ENCODE measurements around the gene TMEFF1.
"Not testable (repeated sequence)": the region's sequence is repeated elsewhere in the genome, so short reads cannot be mapped to it uniquely, and the experiment has no call there.

Gene TMEFF1

GRCh38 chr9:100472788-100473275 lies at the start of gene TMEFF1:
TMEFF1 (plus strand) TSS chr9:100473149; CDS start chr9:100473545, 396 bp downstream.
- DNase-seq (ENCODE audit: low read depth in 2 of 2), result peak; percentile 27 to 28

DNA sequence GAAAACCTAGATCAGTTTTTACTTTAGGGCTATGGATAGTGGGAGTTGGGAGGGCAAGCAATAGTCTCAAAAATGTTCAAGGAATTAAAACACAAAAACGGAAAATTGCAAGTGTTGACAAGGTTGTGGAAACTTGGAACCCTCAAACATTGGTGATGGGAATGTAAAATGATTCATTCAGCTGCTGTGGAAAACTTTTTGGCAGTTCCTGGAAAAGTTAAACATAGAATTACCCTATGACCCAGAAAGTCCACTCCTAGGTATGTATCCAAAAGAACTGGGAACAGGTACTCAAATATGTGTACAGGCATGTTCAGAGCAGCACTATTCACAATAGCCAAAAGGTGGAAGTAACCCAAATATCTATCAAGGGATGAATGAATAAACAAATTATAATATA lies 47.2 kb upstream of the TMEFF1 start:
- no peak for DNase-seq (ENCODE audit: low read depth in 2 of 2)

DNA sequence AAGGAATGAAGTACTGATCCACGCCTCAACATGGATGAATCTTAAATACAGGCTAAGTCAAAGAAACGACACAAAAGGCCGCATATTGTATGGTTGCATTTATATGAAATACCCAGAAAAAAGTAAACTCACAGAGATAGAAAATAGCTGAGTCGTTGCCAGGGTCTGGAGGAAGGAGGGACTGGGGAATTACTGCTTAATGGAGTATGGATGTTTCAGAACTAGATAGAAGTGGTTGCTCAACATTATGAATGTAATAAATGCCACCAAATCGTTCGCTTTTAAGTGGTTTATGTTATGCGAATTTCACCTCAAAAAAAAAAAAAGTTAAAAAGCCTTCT lies 46.8 kb upstream of the TMEFF1 start:
- no peak for DNase-seq (ENCODE audit: low read depth in 2 of 2)

GRCh38 chr9:100426530-100427365 lies 46.2 kb upstream of the TMEFF1 start, which contains the start of gene MSANTD3:
MSANTD3 (plus strand) TSS chr9:100427143; CDS start chr9:100441939, 14,796 bp downstream.
- DNase-seq (ENCODE audit: low read depth in 2 of 2), result peak; percentile 21 to 22

DNA sequence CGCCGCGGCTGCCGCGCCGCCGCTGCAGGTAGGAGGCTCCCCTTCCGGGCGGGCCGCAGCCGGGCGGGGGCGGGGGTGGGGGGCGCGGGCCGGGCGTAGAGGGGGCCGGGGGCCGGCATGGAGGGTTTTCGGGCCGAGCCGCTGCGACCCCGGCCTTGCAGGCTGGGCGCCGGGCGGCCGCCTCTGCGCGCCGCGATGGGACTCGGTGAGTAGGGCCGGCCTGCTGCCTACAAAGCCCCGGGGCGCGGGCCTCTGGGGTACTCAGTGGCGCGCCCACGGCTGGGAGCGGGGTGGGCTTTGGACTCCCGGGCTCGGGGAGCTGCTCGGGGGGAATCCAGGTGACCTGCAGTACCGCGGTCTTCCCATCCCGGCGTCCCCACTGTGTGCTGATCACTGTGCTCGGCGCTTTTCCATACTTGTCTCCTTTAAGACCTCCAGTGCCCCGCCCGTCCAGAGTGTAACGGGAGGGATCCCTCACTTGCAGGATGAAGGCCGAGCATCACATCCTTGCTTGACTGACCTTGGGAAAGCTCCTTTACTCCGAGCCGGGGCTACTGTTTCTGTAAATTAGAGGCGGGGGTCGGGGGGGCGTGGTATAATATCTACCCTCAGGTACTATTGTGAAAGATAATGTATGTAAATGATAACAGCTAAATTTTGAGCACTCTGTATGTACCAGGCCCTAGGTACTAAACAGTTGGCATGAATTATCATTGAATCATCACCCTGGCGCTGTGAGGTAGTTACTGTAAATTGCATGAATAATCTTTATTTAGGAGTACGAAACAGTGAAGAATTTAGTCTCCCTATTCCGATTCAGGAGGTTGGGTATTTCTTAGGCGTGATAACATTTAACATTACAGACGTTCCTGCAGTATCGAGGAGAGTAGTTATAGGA lies 45.3 kb upstream of the TMEFF1 start:
- DNase-seq (ENCODE audit: low read depth in 2 of 2), result peak in 1 of 2 donors; percentile 8

- no peak for DNase-seq (ENCODE audit: low read depth in 2 of 2)
These were observed 43.9 kb upstream of the TMEFF1 start for GRCh38 chr9:100428871-100429654.

DNA sequence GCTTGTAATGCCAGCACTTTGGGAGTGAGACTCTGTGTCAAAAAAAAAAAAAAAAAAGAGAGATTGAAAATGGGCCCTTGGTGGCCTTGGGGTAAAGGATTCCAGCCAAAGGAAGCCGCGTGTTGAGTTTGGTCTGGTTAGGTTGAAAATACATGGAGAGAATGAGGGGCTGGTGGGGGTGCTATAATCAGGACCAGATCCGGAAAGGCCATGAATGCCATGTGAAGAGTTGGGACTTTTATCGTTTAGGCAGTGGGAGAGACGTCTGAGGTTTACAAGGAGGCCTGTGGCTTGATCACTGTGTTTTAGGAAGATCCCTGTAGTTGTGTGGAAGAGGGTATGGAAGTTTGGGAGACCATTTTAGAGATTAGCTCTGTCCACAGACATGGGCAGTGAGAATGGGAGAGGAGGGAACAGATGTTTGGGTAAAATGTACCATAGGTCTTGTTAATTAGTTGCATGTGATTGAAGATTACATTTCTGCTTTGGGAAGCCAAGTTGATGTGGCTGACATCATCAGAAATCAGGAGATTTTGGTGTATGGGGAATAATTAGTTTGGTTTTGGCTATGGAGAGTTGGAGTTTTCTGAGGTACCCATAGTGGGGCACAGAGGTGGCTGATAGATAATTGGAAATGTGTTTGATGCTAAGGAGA lies 42.5 kb upstream of the TMEFF1 start:
- DNase-seq (ENCODE audit: low read depth in 2 of 2), result no peak

DNA sequence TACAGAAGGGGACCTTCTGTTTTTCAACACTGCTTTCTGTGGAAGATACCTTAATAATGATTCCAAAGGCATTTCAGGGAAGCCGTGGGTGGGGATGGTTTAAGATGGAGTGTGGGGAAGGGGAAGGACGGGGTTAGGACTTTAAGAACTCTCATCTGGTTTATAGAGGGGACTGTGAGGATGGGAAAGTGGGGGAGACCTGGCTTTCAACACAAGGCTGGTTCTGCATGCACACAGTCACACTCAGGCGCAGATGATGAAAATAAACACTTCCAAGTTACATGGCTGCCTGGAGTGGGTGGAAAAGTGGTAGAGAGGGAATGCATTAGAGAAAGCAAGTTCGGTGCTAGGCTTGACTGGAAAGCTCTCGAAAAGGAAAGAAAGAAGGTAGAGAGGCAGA lies 41.1 kb upstream of the TMEFF1 start:
- no peak for DNase-seq (ENCODE audit: low read depth in 2 of 2)

- DNase-seq (ENCODE audit: low read depth in 2 of 2), result no peak
These were observed 40.2 kb upstream of the TMEFF1 start for GRCh38 chr9:100432736-100433135.

- DNase-seq (ENCODE audit: low read depth in 2 of 2), result no peak
These were observed 36.4 kb upstream of the TMEFF1 start for GRCh38 chr9:100436571-100436970.

DNA sequence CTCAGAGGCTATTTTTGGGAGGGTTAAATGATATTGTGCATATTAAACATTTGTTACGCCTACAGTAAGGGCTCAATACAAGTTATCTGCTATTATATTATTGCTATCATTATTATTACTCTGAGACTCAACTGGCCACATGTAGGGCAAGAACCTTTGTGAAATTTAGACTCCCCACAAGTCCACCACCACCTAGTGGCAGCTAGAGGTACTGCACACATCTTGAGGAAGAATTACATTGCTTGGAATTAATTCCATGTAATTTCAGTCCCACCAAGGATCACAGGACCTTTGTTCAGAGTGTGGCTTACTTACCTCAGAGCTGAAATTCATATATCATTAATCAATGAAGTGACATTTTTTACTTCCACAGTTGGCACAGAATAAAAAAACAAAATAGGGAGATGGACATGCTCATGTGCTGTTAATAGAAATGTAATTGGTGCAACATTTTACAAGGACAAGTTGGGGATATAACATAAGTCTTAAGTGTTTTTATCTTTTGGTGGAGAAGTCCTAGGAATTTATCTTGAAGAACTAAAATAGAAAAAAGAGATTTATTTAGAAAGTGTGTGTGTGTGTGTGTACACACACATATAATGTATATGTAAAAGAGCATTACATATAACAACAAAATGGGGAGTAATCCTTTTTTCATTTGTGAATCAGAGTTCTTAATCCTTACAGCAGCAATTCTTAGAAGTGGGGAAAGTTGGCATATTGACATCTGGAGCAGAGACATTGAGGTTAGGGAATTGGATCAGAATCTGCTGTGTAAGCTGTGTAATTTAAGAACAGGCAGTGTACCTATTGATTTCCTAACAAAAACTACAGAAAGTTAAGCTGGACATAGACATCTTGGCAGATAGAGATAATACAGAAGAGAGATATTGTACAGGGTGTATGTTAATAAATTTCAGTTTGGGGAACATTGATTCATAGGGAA lies 34.8 kb upstream of the TMEFF1 start:
- DNase-seq (ENCODE audit: low read depth in 2 of 2), result peak; percentile 56 to 60

DNA sequence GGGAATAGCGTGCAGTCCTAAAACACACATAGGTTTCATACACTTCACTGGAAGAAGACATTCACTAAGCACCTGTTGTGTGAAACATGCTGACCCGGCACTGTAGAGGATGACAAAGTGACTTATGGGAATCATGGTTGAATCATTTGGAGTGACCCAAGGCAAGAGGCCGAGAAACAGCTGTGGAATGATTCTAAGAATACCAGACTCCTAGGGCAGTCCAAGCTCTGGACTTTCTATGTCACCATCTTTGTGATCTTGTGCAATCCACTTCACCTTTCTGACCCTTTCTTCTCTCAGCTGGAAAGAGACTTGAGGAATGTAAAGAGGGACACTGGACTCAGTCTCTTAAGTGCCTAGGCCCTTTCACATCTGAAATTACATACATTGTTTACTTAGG lies 32.9 kb upstream of the TMEFF1 start:
- no peak for DNase-seq (ENCODE audit: low read depth in 2 of 2)

DNA sequence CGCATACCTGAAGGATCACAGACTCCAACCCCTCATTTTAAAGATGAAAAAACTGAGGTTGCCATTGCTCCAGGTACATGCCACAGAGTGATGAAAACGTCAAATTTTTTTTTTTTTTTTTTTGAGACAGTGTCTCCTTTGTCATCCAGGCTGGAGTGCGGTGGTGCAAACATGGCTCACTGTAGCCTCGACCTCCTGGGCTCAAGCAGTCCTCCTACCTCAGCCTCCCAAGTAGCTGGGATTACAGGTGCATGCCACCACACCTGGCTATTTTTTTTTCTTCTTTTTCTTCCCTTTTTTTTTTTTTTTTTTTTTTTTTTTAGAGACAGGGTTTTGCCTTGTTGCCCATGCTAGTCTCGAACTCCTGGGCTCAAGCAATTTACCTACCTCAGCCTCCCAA lies 32.5 kb upstream of the TMEFF1 start:
- not testable (repeated sequence) for DNase-seq (ENCODE audit: low read depth in 2 of 2)

DNA sequence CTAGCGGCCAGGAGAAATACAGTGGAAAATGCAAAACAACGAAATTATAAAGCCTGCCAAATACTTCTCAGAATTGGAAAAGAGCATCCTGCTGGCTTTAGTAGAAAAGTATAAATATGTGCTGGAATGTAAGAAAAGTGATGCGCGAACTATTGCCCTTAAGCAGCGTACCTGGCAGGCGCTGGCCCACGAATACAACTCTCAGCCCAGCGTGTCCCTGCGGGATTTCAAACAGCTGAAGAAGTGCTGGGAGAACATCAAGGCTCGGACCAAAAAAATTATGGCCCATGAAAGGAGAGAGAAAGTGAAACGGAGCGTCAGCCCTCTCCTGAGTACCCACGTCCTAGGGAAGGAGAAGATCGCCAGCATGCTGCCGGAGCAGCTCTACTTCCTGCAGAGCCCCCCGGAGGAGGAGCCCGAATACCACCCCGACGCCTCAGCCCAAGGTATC lies 31.0 kb upstream of the TMEFF1 start:
- DNase-seq (ENCODE audit: low read depth in 2 of 2), result no peak

GRCh38 chr9:100443781-100444768 lies 28.9 kb upstream of the TMEFF1 start:
- no peak for DNase-seq (ENCODE audit: low read depth in 2 of 2)

DNA sequence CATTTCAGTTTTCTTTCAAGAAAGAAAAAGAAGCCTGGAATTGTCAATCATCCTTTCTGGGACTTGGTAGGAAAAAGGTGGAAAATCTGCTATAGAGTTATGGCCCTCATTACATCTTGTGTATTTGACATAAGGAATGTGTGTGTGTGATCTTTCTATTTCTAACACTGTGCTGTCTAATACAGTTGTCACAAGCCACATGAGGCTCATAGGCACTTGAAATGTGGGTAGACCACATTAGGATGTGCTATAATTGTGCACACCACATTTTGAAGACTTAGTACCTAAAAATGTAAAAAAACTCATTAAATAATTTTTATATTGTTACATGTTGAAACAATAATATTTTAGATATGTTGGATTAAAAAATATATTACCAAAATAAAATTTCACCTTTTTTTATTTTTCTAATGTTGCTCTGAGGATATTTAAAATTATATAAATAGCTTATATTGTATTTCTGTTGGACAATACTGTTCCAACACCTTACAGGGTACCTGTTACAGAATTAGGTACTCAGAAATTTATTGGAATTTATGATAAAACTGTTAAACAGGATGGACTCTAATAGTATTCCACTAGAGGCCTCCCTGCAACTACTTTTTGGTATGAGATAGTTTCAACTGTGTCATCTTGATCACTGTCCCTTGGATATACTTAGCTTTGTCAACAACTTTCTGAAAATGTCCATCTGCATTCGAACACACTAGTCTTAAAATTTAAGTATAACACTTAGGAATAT lies 27.6 kb upstream of the TMEFF1 start:
- DNase-seq (ENCODE audit: low read depth in 2 of 2), result no peak

DNA sequence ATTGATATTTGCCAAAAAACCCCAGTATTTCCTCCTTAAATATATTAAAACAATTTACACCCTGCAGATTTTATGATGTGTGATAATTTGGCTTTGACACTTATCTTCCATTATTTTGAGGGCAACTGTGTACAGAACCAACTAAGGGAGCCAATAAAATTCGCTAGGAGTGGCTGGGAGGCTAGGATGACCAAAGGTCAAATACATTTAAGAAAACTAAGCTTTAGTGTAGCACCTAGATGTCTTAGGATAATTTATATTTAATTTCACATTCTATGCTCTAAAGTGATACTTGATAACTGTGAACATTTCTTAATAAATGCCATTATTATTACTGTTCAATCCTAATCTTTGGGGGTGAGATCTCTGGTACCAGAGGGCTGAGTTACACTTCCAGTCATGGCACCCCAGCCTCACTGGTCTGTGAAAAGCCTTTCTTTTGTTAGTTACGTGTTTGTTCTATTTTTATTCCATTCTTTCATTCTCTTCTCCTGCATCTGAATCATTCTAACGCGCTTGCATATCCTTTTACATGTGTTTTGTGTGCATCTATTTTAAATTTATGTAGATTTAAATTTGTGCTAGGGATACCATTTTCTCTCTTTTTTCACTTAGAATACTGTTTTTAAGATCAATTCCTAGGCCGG lies 26.9 kb upstream of the TMEFF1 start:
- DNase-seq (ENCODE audit: low read depth in 2 of 2), result no peak

DNA sequence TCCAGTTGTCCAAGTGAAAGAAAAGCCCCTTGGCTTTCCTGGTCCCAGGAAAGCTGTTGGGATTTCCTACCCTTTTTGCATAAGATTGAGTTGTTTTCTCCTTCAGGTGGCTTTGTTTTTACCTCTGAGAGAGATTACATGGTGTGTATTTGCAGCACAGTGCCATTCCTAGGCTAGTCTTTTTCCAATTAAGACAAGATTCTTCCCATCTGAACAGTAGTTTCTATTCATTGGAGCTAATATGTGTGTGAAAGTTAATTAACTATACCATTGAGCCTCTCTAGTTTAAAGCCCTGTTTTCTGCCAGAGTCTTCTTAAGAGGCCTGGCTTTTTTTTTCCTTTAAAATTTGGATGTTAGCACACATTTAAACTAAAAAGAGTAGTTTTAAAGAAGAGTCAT lies 25.9 kb upstream of the TMEFF1 start:
- DNase-seq (ENCODE audit: low read depth in 2 of 2), result no peak

All from activated CD4-positive, alpha-beta T cell treated with anti-CD3 and anti-CD28 coated beads for 24 hours (primary cell).